ENCODE data around the gene HCFC1R1. TPM values are rescaled to one million over a fixed set of nuclear protein-coding genes. Genes with fewer than 3 reads are reported as not detected.

Gene HCFC1R1
- total RNA-seq, 1 experiment from 2014 or later = 76.0 TPM

GRCh38 chr16:3020247-3020603, 3.5 kb downstream of the HCFC1R1 start, which contains the start of gene TNFRSF12A:
Gene TNFRSF12A, plus strand, starts transcription at chr16:3020368. Its CDS starts 30 bp downstream, at chr16:3020398.
- peaks cover 18% of the 10 kb centered on the region for H3K36me3 Mint-ChIP-seq
- POLR2A ChIA-PET = interaction anchor here (0.6 to 17.1 kb wide), 12 partner anchors 10 to 130 kb away, joined by 3 to 502 read pairs (median 6); partner anchors contain the start of genes CLDN9 and ZSCAN10
- CTCF ChIA-PET = interaction anchor here (0.7 to 8.6 kb wide), 19 partner anchors 11 to 146 kb away, joined by 3 to 360 read pairs (median 4); partner anchors contain the start of genes CLDN9, FLYWCH1, KREMEN2 and ZSCAN10
- DNase-seq (ENCODE audit: low spot score) = peak; percentile 80
- no peaks in the 10 kb centered on the region for H3K9me3 Mint-ChIP-seq
- peak; percentile 0 for ATAC-seq
- peak within 1 kb of the TSS; percentile 99 for H3K27ac Mint-ChIP-seq
- peaks cover 2% of the 10 kb centered on the region; the same call in 1 of the 2 replicates for H3K27me3 Mint-ChIP-seq (ENCODE audit: low read depth)
- H3K4me1 Mint-ChIP-seq = peaks cover 54% of the 10 kb centered on the region
- peak within 1 kb of the TSS; percentile 86 for H3K4me3 Mint-ChIP-seq
- TF ChIP-seq JUN (CRISPR knock-in tag; IDR thresholded peaks at IDR 0.05) (0 out of 2 replicates have a peak, but pooled peaks have one; percentile 28), SP1 (CRISPR knock-in tag; conservative IDR thresholded peaks at IDR 0.05) (peak; percentile 81), ZNF281 (CRISPR knock-in tag; IDR thresholded peaks at IDR 0.05) (0 out of 2 replicates have a peak, but pooled peaks have one; percentile 34), CTCF (IDR thresholded peaks at IDR 0.05) (no peak), NFATC4 (CRISPR knock-in tag; IDR thresholded peaks at IDR 0.05) (no peak), KAT7 (CRISPR knock-in tag; IDR thresholded peaks at IDR 0.05; ENCODE audit: borderline replicate concordance) (no peak), MYBL2 (CRISPR knock-in tag; IDR thresholded peaks at IDR 0.05) (peak; percentile 40; the same call in 1 of the 2 replicates), USF1 (CRISPR knock-in tag; IDR thresholded peaks at IDR 0.05) (peak; percentile 19; the same call in 1 of the 2 replicates), ATF1 (CRISPR knock-in tag; IDR thresholded peaks at IDR 0.05) (no peak), FOXP4 (CRISPR knock-in tag; IDR thresholded peaks at IDR 0.05) (peak; percentile 18; the same call in 1 of the 2 replicates), ZNF532 (CRISPR knock-in tag; IDR thresholded peaks at IDR 0.05; ENCODE audit: borderline replicate concordance) (no peak), GABPB1 (CRISPR knock-in tag; IDR thresholded peaks at IDR 0.05) (no peak), ARID4B (CRISPR knock-in tag; IDR thresholded peaks at IDR 0.05; ENCODE audit: borderline replicate concordance) (0 out of 2 replicates have a peak, but pooled peaks have one; percentile 34), ZNF219 (CRISPR knock-in tag; IDR thresholded peaks at IDR 0.05; ENCODE audit: borderline replicate concordance) (0 out of 2 replicates have a peak, but pooled peaks have one; percentile 73)
